ENCODE data around the gene IL1A. TPM values are rescaled to one million over a fixed set of nuclear protein-coding genes. Genes with fewer than 3 reads are reported as not detected.

IL1A gene
- total RNA-seq, 1 donor from 2014 or later = 3.2 TPM

DNA sequence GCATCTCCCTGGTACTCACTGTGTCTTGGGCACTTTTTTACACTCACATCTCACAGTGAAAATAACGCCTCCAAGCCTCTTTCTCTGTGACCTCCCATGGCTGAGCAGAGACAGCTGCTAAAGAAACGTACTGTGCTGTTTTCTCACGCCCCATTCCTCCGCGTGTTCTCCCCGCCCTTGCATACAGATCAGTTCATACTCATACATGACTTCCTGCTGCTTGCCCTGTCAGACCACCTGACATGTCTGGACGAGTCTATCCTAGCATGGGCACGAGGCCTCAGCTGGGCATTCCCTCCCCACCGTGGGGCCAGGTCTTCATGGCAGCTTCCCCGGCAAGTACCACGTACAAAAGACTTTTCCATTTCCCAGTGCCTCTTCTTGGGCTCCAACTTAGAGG, 21.2 kb upstream of the IL1A start:
- H3K4me3 ChIP-seq = no peak overlapping the region
- no peaks in the 10 kb centered on the region for H3K36me3 ChIP-seq
- peaks cover 2% of the 10 kb centered on the region for H3K4me1 ChIP-seq
- H3K79me2 ChIP-seq (ENCODE audit: low read depth) = no peaks in the 10 kb centered on the region
- no peaks in the 10 kb centered on the region for H3F3A ChIP-seq (ENCODE audit: low read depth)
- peaks cover 2% of the 10 kb centered on the region for H3K27me3 Mint-ChIP-seq (ENCODE audit: insufficient read depth, low read depth)
- H3K9me3 ChIP-seq (ENCODE audit: low read depth) = no peaks in the 10 kb centered on the region
- no peak overlapping the region for H3K27ac ChIP-seq
- H3K36me3 Mint-ChIP-seq = no peaks in the 10 kb centered on the region
- H3K4me3 Mint-ChIP-seq = no peak overlapping the region
- H3K27me3 ChIP-seq = no peaks in the 10 kb centered on the region
- no peak overlapping the region for H3K4me2 ChIP-seq
- no peaks in the 10 kb centered on the region for H4K20me1 ChIP-seq (ENCODE audit: low read depth)
- H3K4me1 Mint-ChIP-seq = peaks cover 4% of the 10 kb centered on the region
- no peak overlapping the region for H2AFZ ChIP-seq (replicated peaks)
- no peak for DNase-seq (ENCODE audit: low spot score)
- no peak overlapping the region for H3K9ac ChIP-seq
- H3K9me3 Mint-ChIP-seq = peaks cover 4% of the 10 kb centered on the region
- TF ChIP-seq EZH2phosphoT487 (IDR thresholded peaks at IDR 0.05) = no peak
- no peak for TF ChIP-seq CTCF (IDR thresholded peaks at IDR 0.05)
- TF ChIP-seq EZH2 (IDR thresholded peaks at IDR 0.05) = no peak
- H3K27ac Mint-ChIP-seq = no peak overlapping the region

GRCh38 chr2:112803691-112804521, 19.6 kb upstream of the IL1A start:
- H3K4me1 Mint-ChIP-seq = peaks cover 4% of the 10 kb centered on the region
- Histone ChIP-seq H3K27me3 (no peaks in the 10 kb centered on the region), H4K20me1 (ENCODE audit: low read depth) (no peaks in the 10 kb centered on the region), H3K4me1 (peaks cover 2% of the 10 kb centered on the region), H3K4me2 (no peak overlapping the region), H3K27ac (no peak overlapping the region), H3K4me3 (no peak overlapping the region), H3K36me3 (no peaks in the 10 kb centered on the region), H3F3A (ENCODE audit: low read depth) (no peaks in the 10 kb centered on the region), H3K79me2 (ENCODE audit: low read depth) (no peaks in the 10 kb centered on the region), H3K9me3 (ENCODE audit: low read depth) (no peaks in the 10 kb centered on the region), H3K9ac (no peak overlapping the region), H2AFZ (replicated peaks) (no peak overlapping the region)
- no peak for TF ChIP-seq CTCF (IDR thresholded peaks at IDR 0.05)
- no peak for TF ChIP-seq EZH2phosphoT487 (IDR thresholded peaks at IDR 0.05)
- TF ChIP-seq EZH2 (IDR thresholded peaks at IDR 0.05) = no peak
- no peak for DNase-seq (ENCODE audit: low spot score)
- H3K27ac Mint-ChIP-seq = no peak overlapping the region
- H3K4me3 Mint-ChIP-seq = no peak overlapping the region
- peaks cover 2% of the 10 kb centered on the region for H3K27me3 Mint-ChIP-seq (ENCODE audit: insufficient read depth, low read depth)
- peaks cover 9% of the 10 kb centered on the region for H3K9me3 Mint-ChIP-seq
- no peaks in the 10 kb centered on the region for H3K36me3 Mint-ChIP-seq

DNA sequence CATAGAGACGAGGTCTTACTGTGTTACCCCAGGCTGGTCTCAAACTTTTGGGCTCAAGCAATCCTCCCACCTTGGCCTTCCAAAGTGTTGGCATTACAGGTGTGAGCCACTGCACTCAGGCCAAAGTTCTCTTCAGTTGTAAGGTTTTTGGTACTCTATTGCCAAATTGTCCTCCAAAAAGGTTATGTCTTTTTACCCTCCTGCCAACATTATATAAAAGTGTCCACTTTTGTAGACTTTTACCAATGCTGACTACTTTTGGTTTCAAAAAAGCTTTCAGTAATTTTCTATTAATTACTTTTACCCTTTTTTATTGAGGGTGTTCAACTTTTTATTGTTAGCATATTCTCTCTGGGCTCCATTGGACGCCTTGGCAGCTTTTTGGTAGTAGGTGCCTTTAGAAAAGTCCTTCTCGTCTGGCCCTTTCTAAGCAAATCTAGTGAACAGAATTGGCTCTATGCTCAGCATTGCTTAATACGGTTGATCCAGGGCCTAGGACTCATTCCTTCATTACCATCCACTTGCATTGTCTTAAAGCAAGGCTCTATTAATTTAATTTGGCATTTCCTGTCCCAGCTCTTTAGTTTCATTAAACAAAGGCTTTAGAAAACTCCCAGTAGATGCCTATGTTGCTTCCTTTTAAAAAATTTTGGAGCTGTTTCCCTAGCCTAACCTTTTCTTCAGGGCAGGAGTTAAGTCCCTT, 16.7 kb upstream of the IL1A start:
- no peak overlapping the region for H3K4me3 ChIP-seq
- no peak overlapping the region for H3K4me3 Mint-ChIP-seq
- peaks cover 8% of the 10 kb centered on the region for H3K9me3 Mint-ChIP-seq
- no peaks in the 10 kb centered on the region for H3K79me2 ChIP-seq (ENCODE audit: low read depth)
- H2AFZ ChIP-seq (replicated peaks) = no peak overlapping the region
- peaks cover 2% of the 10 kb centered on the region for H3K4me1 ChIP-seq
- H3K4me2 ChIP-seq = no peak overlapping the region
- no peaks in the 10 kb centered on the region for H3K27me3 Mint-ChIP-seq (ENCODE audit: insufficient read depth, low read depth)
- H3K36me3 Mint-ChIP-seq = no peaks in the 10 kb centered on the region
- no peaks in the 10 kb centered on the region for H3K9me3 ChIP-seq (ENCODE audit: low read depth)
- DNase-seq (ENCODE audit: low spot score) = no peak
- H3K27ac ChIP-seq = no peak overlapping the region
- H3K4me1 Mint-ChIP-seq = peaks cover 4% of the 10 kb centered on the region
- H3K9ac ChIP-seq = no peak overlapping the region
- H4K20me1 ChIP-seq (ENCODE audit: low read depth) = no peaks in the 10 kb centered on the region
- H3K27ac Mint-ChIP-seq = no peak overlapping the region
- H3K27me3 ChIP-seq = no peaks in the 10 kb centered on the region
- no peaks in the 10 kb centered on the region for H3F3A ChIP-seq (ENCODE audit: low read depth)
- no peaks in the 10 kb centered on the region for H3K36me3 ChIP-seq
- no peak for TF ChIP-seq EZH2 (IDR thresholded peaks at IDR 0.05)
- no peak for TF ChIP-seq EZH2phosphoT487 (IDR thresholded peaks at IDR 0.05)
- TF ChIP-seq CTCF (IDR thresholded peaks at IDR 0.05) = no peak
